Activated CD4-positive, alpha-beta T cell treated with anti-CD3 and anti-CD28 coated beads, Interleukin-2, Interleukin-6, amounts not matched to agents 100 ng/mL and 50 ng/mL, durations not matched to agents 16 hours and 8 hours (primary cell): ENCODE data around the gene NFKBIA.
"Not testable (repeated sequence)": the region's sequence is repeated elsewhere in the genome, so short reads cannot be mapped to it uniquely, and the experiment has no call there.

Experiments
- DNase-seq: peaks from one replicate; pipeline ENCODE4 v3.0.0-alpha.2; 2020

The NFKBIA gene

DNA sequence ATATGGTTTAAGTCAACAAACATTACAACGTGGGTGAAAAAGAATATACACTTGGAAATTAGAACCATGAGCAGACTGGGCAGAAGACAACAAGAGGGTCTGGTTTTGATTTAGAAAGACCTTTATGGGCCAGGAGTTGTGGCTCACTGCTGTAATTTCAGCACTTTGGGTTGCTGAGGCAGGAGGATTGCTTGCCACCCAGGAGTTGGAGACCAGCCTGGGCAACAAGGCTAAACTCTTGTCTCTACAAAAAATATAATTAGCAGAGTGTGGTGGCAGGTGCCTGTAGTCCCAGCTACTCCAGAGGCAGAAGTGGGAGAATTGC is 2.7 kb upstream of the NFKBIA start:
- DNase-seq = no peak

DNA sequence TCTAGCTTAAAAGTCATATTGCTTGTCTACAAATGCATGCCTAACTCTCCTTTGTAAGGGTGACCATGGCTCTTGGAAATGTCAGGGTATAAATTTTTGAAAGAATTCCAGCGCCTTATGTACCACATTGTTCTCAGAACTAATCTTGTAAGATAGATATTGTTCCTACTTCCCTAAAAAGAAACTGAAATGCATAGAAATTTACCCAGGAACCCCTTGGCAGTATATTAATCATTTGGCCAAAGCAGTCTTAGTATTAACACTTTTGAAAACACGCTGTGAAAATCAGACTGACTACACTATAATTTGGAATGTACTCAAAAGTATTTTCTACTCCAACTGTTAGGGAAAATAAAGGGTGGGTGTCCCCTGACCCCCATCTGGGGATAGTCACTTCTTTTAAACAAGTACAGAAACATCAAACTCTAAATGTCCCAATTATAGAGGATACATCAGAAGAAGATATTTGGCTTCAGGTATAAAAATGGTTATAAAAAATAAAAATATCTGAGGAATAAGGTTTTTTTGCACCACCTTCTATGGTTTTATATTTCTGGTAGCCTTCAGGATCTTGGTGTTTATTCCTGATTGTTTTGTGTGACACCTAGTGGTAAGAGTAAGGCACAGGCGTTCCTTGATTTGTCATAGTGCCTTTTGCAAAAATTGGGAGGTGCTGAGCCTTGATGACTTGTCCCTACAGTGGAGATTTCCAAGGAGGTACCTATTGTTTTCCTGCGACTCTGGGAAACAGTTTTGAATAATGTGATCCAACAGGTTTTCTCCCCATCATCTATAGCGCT is 2.2 kb upstream of the NFKBIA start:
- DNase-seq = peak; percentile 67

- DNase-seq = no peak
Measured at GRCh38 chr14:35406090-35406489, 1.5 kb upstream of the NFKBIA start.

DNA sequence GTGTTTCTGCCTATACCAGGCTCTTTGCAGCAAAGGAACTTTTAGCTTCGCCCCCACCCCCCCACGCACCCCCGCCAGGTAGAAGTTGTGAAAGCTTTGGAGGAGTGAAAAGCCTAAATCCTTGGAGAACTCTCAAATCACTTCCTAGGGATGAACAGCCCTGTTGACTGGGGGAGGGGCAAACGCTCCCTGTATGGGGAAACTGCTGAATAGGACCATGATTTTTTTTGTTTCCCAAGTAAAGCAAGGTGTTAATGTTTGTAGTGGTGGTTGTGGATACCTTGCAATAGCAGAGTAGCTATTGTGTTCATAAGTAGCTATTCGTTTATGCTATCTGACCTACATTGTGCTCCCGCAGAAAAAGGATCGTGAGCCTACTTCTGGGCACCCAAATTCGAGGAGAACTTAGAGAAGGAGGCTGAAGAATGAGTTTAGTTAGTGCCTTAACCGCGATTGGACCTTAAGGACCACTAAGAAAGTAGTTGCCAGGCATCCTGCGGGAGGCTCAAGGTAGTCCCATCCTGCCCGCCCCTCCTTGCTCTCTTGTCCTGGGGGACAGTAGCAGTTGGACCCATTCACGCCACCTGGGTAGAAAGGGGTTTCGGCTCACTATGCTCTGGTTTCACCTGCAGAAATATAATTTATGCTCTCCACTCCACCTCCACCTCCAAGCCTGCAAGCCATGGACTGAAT is 901 bp upstream of the NFKBIA start:
- no peak for DNase-seq

DNA sequence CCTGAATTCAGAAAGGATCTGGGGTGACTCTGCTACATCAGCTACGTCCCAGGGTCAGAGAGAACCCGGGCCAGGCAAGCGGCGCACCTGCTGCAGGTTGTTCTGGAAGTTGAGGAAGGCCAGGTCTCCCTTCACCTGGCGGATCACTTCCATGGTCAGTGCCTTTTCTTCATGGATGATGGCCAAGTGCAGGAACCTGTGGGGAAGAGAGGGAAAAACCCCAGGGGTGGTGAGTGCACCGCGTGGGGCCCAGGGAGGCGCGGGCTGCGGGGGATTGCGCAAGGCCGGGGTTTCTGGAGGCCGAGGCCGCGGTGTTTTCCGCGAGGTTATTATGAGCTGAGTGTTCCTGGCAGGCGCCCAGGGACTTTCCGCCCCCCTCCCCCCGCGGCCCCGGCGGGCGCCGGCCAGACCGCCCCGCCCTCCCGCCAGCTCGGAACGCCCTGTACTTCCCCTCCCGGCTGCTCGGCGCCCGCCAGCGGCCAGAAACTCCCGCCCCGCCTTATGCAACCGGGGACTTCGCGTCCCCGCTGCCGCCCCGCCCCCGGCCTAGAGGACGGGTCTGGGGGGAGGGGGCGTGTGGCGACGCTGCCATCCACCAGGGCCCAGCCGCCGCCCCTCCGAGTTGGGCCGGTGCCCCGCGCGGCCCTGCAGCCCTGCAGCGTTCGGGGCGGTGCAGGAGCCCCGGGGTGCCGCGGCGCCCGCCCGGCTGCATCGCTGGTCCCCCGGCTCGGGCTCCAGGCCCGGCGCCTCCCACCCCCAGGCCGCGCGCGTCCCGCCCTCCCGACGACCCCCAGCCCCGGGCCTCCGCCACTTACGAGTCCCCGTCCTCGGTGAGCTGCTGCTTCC is 723 bp downstream of the NFKBIA start:
- peak; percentile 96 for DNase-seq

DNA sequence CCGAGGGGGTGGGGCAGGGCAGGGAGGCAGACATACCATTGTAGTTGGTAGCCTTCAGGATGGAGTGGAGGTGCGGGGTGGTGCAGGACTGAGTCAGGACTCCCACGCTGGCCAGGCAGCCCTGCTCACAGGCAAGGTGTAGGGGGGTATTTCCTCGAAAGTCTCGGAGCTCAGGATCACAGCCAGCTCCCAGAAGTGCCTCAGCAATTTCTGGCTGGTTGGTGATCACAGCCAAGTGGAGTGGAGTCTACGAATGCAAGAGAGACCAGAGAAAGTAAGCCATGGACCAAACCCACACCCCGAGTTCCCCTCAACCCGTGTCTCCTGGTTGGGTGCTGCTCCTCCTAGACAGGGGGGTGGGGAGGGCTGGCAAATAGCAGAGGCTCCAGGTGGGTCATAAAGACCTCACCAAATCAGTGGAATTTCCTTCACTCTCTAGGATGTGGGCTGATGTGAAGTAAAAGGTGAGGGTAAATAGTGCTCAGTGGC is 1.4 kb downstream of the NFKBIA start:
- DNase-seq = peak; percentile 48

- DNase-seq = peak; percentile 64
Measured at GRCh38 chr14:35402323-35403113, 2.0 kb downstream of the NFKBIA start.

DNA sequence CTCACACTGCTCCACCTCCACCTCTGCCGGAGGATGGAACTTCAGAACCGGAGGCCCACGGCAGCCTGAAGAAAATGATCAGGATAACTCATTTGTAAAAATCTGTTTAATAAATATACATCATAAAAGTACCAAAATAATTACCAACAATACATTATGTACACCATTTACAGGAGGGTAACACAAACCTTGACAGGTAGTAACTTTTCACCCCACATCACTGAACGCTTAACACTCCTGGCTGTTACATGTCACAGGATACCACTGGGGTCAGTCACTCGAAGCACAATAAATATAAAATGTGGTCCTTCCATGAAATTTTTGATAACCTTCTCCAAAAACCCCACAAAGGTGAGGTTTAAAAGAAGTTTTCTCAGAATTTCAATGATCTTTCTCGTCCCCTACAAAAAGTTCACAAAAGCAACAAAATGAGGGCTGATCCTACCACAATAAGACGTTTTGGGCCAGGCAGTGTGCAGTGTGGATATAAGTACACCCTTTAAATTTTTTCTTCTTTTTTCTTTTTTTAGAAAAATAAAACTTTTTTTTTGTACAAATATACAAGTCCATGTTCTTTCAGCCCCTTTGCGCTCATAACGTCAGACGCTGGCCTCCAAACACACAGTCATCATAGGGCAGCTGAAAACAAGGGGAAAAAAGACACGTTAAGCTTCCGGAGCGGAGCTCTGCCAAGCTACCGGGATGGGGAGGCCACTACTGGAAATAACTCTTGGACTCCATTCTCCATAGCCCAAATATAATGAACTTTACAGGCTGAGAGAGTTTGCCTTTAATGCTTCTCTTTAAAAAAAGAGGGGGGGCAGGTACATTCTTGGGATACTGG is 2.9 kb downstream of the NFKBIA start:
- no peak for DNase-seq

DNA sequence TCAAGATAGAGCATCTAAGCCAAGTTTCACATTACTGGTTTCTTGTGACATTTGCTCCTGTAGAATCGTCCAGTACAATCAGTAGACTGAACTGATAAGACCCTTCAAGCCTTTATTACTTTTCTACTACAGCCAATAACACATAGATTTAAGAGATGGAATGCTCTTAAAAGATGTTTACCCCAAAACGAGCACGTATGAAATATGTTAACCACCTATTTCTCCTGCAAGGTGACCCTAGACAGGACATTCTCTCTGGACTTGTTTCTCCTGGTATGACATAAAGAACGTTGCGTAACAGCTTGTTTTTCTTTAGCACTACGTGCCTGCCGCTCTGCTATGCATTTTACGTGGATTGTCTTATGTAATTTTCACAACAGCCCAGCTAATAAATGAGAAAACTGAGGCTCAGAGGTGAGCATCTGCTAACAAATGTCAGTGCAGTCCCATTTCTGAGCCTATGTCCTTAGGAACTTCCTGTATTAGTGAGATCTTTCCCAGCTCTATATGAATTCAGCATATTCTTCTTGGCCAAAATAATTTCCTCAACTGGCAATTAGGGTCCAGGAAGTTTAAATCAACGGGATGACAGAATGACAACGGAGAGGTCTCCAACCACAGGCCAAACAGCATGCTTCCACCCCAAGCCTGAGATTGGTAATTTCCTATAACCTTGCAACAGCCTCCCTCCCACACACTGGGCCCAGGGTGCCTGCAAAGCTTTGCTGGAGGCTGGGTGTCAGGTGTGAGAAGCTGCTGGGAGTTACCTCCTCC is 3.7 kb downstream of the NFKBIA start:
- peak; percentile 58 for DNase-seq

GRCh38 chr14:35399083-35399937 is 5.2 kb downstream of the NFKBIA start:
- DNase-seq = no peak

DNA sequence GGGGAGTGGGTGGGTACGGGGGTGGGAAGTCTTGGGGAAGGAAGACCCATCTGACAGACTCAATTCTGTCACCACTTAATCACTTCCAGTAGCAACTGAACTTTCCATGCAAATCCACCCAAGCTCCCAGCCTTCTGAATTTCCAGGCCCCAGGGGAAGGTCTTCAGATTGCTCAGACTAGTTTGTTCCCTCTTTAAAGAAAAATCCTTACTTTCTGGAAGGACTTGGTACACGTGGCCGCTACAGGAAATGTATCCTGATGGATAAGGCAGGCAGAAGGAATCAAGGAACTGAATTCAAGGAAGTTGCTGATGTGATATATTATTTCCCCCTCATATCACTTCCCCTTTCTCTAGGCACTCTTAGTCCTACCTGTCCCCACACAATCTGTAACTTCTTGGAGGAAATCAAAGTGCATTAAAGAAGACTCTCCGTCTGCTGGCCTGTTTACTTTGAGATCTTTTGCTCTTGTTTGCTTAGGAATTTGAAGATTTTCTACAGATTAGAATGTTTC is 6.4 kb downstream of the NFKBIA start:
- DNase-seq = no peak

- DNase-seq = not testable (repeated sequence)
Measured at GRCh38 chr14:35396610-35397009, 7.9 kb downstream of the NFKBIA start.

DNA sequence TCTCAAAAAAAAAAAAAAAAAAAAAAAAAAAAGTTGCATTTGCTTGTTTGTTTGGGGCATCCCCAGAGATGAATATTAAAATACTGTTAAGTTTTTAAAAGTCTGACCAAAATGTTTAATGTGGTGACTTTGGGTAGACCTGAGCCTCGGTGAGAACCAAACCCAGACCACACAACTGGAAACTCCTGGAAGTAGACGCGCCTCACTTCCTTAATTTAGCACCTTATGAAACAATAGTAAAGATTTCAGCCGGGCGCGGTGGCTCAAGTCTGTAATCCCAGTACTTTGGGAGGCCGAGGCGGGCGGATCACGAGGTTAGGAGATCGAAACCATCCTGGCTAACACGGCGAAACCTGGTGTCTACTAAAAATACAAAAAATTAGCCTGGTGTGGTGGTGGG is 9.3 kb downstream of the NFKBIA start:
- DNase-seq = no peak

DNA sequence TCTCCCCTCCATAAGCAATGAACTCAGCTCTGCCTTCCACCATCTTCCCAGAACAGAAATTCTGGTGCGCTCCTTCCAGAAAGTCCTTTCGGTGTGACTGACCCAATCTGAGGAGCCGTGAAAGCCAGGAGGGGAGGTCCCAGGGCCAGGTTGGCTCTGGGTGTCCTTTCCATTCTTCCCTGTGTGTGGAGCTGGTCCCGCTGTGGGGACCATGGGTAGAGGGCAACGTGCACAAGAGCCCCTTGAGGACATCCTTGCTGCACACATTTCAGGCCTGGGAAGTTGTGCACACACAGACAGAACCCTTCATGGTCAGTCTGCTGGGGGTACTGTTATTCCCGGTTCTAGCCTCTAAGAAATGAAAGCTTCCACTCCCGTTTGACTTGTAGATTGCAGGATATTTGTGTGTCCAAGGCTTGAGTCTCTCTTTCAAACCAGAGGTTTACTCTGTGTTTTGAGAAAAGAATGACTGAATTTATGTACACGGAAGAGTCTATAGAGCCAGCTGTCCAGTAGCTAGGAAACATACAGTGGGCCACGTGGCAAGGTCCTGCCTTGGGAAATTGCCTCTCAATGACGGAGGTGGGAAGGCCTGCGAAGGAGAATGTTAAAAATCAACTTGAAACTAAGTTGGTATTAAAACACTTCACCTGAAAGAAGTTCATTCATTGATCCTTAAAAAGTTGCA is 10.1 kb downstream of the NFKBIA start:
- DNase-seq = no peak

DNA sequence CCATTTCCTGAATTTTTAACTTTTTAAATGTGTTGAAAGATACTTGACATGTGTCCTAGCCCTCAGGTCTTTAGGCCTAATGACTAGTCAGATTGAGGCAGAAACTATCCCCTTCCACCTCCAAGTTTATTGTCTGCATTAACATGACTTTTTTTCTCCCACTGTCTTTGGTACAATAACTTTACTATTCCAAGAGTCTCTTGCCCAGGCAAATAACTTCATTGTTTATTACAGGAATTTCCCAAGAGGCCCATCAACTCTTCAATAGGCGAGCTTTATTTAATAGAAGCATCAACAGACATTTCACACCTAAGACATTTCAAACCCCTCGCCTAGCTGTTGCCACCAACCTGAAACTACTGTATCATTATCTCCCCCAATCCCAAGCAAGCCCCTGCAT is 10.7 kb downstream of the NFKBIA start:
- DNase-seq = no peak

DNA sequence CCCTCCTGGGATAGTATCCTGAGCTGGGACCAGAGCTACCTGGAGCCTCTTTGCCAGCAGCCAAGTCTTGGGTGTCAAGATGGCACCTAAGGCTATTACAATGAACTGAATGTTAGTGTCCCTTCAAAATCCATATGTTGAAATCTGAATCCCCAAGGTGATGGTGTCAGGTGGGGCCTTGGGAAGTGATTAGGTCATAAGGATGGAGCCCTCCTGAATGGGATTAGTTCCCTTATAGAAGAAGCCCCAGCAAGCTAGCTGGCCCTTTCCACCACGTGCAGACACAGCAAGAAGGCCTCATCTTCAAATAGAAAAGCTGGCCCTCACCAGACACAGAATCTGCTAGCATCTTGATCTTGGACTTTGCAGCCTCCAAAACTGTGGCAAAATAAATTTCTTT is 12.4 kb downstream of the NFKBIA start:
- no peak for DNase-seq

GRCh38 chr14:35391388-35391710 is 13.2 kb downstream of the NFKBIA start:
- DNase-seq = no peak

- peak; percentile 57 for DNase-seq
Measured at GRCh38 chr14:35390577-35391387, 13.8 kb downstream of the NFKBIA start.
